Measurements from ENCODE around the gene MSRB3.
"Not testable (repeated sequence)": the region's sequence is repeated elsewhere in the genome, so short reads cannot be mapped to it uniquely, and the experiment has no call there.

The MSRB3 gene

GRCh38 chr12:65278576-65279368 is at the start of gene MSRB3:
Gene MSRB3 (plus strand): TSS chr12:65278683. CDS start chr12:65308580, 29,897 bp downstream.
- ATAC-seq, result peak; percentile 50
- peak; percentile 30 for DNase-seq

- ATAC-seq (no peak), DNase-seq (no peak)
These were observed 49.0 kb upstream of the MSRB3 start for GRCh38 chr12:65229441-65229840.

GRCh38 chr12:65232476-65233077 is 45.9 kb upstream of the MSRB3 start:
- DNase-seq, result no peak
- no peak for ATAC-seq

- DNase-seq (no peak), ATAC-seq (no peak)
These were observed 41.3 kb upstream of the MSRB3 start for GRCh38 chr12:65237153-65237552.

- ATAC-seq (no peak), DNase-seq (no peak)
These were observed 39.9 kb upstream of the MSRB3 start for GRCh38 chr12:65238609-65239008.

- peak; percentile 78 for ATAC-seq
- DNase-seq, result no peak
These were observed 29.5 kb upstream of the MSRB3 start for GRCh38 chr12:65248656-65249633.

- no peak for ATAC-seq
- no peak for DNase-seq
These were observed 26.0 kb upstream of the MSRB3 start for GRCh38 chr12:65252515-65252914.

- ATAC-seq (no peak), DNase-seq (no peak)
These were observed 20.5 kb upstream of the MSRB3 start for GRCh38 chr12:65257986-65258385.

- no peak for ATAC-seq
- no peak for DNase-seq
These were observed 19.0 kb upstream of the MSRB3 start for GRCh38 chr12:65259501-65259900.

GRCh38 chr12:65263777-65264176 is 14.7 kb upstream of the MSRB3 start:
- DNase-seq (no peak), ATAC-seq (no peak)

GRCh38 chr12:65266408-65266807 is 12.1 kb upstream of the MSRB3 start:
- DNase-seq, result no peak
- no peak for ATAC-seq

- no peak for ATAC-seq
- DNase-seq, result no peak
These were observed 8.9 kb upstream of the MSRB3 start for GRCh38 chr12:65269603-65270002.

GRCh38 chr12:65274602-65275272 is 3.7 kb upstream of the MSRB3 start:
- DNase-seq, result no peak

GRCh38 chr12:65275627-65276026 is 2.9 kb upstream of the MSRB3 start:
- DNase-seq (no peak), ATAC-seq (no peak)

More at GRCh38 chr12:65274602-65275272, 3.7 kb upstream of the MSRB3 start:
- no peak for ATAC-seq

GRCh38 chr12:65276916-65277530 is 1.5 kb upstream of the MSRB3 start:
- DNase-seq, result no peak
- ATAC-seq, result no peak

GRCh38 chr12:65277994-65278575 is 398 bp upstream of the MSRB3 start:
- ATAC-seq (no peak), DNase-seq (no peak)

GRCh38 chr12:65279369-65280112 is 1.1 kb downstream of the MSRB3 start:
- ATAC-seq, result no peak
- no peak for DNase-seq

- ATAC-seq, result no peak
- DNase-seq, result no peak
These were observed 1.8 kb downstream of the MSRB3 start for GRCh38 chr12:65280306-65280705.

GRCh38 chr12:65282840-65283239 is 4.4 kb downstream of the MSRB3 start:
- DNase-seq (no peak), ATAC-seq (no peak)

GRCh38 chr12:65285532-65285931 is 7.0 kb downstream of the MSRB3 start:
- not testable (repeated sequence) for DNase-seq, ATAC-seq

Data from stimulated activated naive CD8-positive, alpha-beta T cell treated with anti-CD3 and anti-CD28 coated beads, Interleukin-15, Interleukin-2, amounts not matched to agents 100 U/mL and 50 U/mL, for 24 hours (primary cell).